Measurements from ENCODE around the gene CDH16. TPM values are rescaled to one million over a fixed set of nuclear protein-coding genes. Genes with fewer than 3 reads are reported as not detected.

Gene CDH16
- total and polyA plus RNA-seq, 2 of the 13 experiments (the other 11 are each of a cell fraction or from before 2014, with no cell fraction given): 2.7 to 3.9 TPM

DNA sequence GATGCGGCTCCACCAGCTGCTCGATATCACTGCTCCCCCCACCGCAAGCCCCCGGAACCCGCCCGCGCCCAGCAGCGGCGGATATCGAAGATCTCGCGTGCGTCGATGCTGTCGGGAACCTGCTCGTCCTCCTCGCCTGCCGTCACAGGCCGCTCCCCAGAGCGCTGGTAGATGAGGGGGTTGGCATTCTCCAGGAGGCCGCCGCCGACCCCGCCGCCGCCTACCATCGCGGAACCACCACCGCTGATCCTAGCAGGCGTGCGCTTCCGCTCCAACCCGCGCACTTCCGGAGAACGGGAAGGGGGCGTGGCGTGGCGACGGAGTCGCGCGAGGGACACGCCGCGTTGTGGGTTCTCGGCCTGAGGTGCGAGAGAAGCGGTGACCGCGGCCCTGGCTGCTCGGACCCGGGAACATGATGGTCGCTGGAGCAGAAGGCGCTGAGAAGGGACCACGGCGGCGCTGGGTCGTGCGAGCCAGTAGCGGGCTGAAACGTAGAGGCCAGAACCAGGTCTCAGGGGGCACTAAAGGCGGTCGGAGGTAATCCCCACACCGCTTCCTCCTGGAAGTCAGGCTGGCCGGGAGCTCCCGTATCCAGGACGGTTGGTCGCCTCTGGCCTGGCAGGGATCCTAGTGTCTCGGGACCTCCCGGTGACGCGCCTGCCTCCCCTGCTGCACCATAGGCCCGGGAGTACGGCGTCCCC, 15.6 kb upstream of the CDH16 start, which contains the start of gene CIAO2B (continued):
- TF ChIP-seq, protein P1, sequence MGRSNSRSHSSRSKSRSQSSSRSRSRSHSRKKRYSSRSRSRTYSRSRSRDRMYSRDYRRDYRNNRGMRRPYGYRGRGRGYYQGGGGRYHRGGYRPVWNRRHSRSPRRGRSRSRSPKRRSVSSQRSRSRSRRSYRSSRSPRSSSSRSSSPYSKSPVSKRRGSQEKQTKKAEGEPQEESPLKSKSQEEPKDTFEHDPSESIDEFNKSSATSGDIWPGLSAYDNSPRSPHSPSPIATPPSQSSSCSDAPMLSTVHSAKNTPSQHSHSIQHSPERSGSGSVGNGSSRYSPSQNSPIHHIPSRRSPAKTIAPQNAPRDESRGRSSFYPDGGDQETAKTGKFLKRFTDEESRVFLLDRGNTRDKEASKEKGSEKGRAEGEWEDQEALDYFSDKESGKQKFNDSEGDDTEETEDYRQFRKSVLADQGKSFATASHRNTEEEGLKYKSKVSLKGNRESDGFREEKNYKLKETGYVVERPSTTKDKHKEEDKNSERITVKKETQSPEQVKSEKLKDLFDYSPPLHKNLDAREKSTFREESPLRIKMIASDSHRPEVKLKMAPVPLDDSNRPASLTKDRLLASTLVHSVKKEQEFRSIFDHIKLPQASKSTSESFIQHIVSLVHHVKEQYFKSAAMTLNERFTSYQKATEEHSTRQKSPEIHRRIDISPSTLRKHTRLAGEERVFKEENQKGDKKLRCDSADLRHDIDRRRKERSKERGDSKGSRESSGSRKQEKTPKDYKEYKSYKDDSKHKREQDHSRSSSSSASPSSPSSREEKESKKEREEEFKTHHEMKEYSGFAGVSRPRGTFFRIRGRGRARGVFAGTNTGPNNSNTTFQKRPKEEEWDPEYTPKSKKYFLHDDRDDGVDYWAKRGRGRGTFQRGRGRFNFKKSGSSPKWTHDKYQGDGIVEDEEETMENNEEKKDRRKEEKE (IDR thresholded peaks at IDR 0.05): no peak
- TF ChIP-seq FOXM1 (CRISPR knock-in tag; IDR thresholded peaks at IDR 0.05): peak; percentile 77
- peak; percentile 93; the same call in 1 of the 2 replicates for TF ChIP-seq ZBTB7A (CRISPR knock-in tag; IDR thresholded peaks at IDR 0.05)
- TF ChIP-seq ZC3H13 (CRISPR knock-in tag; IDR thresholded peaks at IDR 0.05): peak; percentile 89
- peak; percentile 96 for TF ChIP-seq KDM3A (CRISPR knock-in tag; IDR thresholded peaks at IDR 0.05; ENCODE audit: low read depth)
- no peak for TF ChIP-seq TCF7 (IDR thresholded peaks at IDR 0.05; ENCODE audit: low read depth)
- peak; percentile 99 for TF ChIP-seq PHF8 (CRISPR knock-in tag; IDR thresholded peaks at IDR 0.05)
- TF ChIP-seq, protein P2, sequence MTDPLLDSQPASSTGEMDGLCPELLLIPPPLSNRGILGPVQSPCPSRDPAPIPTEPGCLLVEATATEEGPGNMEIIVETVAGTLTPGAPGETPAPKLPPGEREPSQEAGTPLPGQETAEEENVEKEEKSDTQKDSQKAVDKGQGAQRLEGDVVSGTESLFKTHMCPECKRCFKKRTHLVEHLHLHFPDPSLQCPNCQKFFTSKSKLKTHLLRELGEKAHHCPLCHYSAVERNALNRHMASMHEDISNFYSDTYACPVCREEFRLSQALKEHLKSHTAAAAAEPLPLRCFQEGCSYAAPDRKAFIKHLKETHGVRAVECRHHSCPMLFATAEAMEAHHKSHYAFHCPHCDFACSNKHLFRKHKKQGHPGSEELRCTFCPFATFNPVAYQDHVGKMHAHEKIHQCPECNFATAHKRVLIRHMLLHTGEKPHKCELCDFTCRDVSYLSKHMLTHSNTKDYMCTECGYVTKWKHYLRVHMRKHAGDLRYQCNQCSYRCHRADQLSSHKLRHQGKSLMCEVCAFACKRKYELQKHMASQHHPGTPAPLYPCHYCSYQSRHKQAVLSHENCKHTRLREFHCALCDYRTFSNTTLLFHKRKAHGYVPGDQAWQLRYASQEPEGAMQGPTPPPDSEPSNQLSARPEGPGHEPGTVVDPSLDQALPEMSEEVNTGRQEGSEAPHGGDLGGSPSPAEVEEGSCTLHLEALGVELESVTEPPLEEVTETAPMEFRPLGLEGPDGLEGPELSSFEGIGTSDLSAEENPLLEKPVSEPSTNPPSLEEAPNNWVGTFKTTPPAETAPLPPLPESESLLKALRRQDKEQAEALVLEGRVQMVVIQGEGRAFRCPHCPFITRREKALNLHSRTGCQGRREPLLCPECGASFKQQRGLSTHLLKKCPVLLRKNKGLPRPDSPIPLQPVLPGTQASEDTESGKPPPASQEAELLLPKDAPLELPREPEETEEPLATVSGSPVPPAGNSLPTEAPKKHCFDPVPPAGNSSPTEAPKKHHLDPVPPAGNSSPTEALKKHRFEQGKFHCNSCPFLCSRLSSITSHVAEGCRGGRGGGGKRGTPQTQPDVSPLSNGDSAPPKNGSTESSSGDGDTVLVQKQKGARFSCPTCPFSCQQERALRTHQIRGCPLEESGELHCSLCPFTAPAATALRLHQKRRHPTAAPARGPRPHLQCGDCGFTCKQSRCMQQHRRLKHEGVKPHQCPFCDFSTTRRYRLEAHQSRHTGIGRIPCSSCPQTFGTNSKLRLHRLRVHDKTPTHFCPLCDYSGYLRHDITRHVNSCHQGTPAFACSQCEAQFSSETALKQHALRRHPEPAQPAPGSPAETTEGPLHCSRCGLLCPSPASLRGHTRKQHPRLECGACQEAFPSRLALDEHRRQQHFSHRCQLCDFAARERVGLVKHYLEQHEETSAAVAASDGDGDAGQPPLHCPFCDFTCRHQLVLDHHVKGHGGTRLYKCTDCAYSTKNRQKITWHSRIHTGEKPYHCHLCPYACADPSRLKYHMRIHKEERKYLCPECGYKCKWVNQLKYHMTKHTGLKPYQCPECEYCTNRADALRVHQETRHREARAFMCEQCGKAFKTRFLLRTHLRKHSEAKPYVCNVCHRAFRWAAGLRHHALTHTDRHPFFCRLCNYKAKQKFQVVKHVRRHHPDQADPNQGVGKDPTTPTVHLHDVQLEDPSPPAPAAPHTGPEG (CRISPR knock-in tag; IDR thresholded peaks at IDR 0.05): peak; percentile 90
- TF ChIP-seq ZNF382 (CRISPR knock-in tag; IDR thresholded peaks at IDR 0.05; ENCODE audit: borderline replicate concordance): no peak
- TF ChIP-seq NR3C1 (CRISPR knock-in tag; IDR thresholded peaks at IDR 0.05): no peak
- TF ChIP-seq ZSCAN20 (CRISPR knock-in tag; IDR thresholded peaks at IDR 0.05; ENCODE audit: borderline replicate concordance): peak; percentile 72; the same call in 1 of the 2 replicates
- no peak for TF ChIP-seq ZNF720 (CRISPR knock-in tag; IDR thresholded peaks at IDR 0.05)
- no peak; the same call in 1 of the 2 replicates for TF ChIP-seq ZNF33B (CRISPR knock-in tag; IDR thresholded peaks at IDR 0.05)
- peak; percentile 93; the same call in 1 of the 2 replicates for TF ChIP-seq ZNF350 (CRISPR knock-in tag; IDR thresholded peaks at IDR 0.05; ENCODE audit: borderline replicate concordance, low read depth)
- peak; percentile 41; the same call in 1 of the 2 replicates for TF ChIP-seq KDM6A (CRISPR knock-in tag; IDR thresholded peaks at IDR 0.05; ENCODE audit: low read depth)
- TF ChIP-seq ZNF292 (CRISPR knock-in tag; IDR thresholded peaks at IDR 0.05; ENCODE audit: borderline replicate concordance, low read depth): peak; percentile 55; the same call in 1 of the 2 replicates
- no peak for TF ChIP-seq GTF2F1 (IDR thresholded peaks at IDR 0.05; ENCODE audit: low read length)
- TF ChIP-seq MXD4 (CRISPR knock-in tag; IDR thresholded peaks at IDR 0.05): peak; percentile 93
- no peak for TF ChIP-seq FOXK2 (IDR thresholded peaks at IDR 0.05)
- TF ChIP-seq MTF1 (CRISPR knock-in tag; IDR thresholded peaks at IDR 0.05): peak; percentile 86; the same call in 1 of the 2 replicates
- TF ChIP-seq RELA (CRISPR knock-in tag; IDR thresholded peaks at IDR 0.05): peak; percentile 39; the same call in 1 of the 2 replicates
- TF ChIP-seq, protein P3, sequence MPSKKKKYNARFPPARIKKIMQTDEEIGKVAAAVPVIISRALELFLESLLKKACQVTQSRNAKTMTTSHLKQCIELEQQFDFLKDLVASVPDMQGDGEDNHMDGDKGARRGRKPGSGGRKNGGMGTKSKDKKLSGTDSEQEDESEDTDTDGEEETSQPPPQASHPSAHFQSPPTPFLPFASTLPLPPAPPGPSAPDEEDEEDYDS (CRISPR knock-in tag; IDR thresholded peaks at IDR 0.05): peak; percentile 72

Measured in HepG2 (cell line).